HG03457 (cell line): Measurements from ENCODE around the gene LPCAT1.
"Not testable (repeated sequence)": the region's sequence is repeated elsewhere in the genome, so short reads cannot be mapped to it uniquely, and the experiment has no call there.

Experiments used
- ATAC-seq: cut with Tn5 transposase; IDR thresholded peaks from one replicate; pipeline ENCODE4 v1.9.1; 2021; ENCODE audit warnings: moderate number of reproducible peaks; ENCODE audit not compliant: unreplicated experiment

The LPCAT1 gene

DNA sequence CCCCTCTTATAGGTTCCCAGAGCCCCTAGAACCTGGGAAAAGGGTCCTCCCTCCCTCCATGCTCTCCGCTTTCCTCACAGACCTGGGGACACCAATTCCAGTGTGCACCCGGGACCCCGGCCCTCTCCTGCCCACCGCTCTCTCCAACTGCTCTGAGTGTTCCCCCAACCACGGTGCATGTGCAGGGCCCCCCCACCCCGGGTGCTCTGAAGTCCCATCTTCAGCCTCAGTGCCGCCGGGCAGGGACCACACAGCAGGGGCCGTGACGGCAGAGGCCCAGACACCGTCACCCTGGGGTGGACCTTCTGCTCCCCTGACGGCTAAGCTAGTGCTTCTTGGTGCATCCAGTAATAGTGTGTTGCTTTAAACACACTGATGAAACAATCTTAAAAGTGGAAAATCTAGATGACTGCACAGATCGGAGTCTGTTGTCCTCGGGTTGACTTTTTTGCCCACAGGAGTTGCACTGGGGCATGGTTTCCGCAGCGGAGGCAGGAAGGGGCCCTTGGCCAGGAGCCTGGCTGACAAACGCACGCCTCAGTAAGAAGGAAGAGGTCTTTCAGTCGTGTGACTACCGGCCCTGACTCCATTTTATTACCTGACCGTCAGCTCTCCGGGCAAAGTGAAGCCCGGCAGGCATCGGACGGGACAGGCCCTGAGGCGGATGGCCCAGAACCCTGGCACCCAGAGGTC is 42.3 kb downstream of the LPCAT1 start:
- no peak for ATAC-seq

DNA sequence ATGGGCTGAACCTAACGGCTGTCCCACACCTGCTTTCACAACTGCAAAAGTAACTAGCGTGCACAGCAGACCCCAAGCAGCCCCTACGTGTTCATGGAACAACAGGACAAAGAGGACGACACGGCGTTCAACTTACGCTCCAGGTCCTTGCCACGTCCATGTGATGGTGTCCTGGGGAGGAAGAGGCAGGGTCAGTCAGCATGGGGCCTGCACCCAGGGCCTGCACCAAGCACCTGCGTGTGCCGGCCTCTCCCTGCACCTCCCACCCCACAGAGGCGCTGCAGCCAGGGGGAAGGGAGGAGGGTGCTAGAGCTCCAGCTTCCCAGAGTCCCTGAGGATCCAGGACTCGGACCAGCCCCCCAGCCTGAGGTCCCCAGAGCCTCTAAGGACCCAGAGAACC is 43.0 kb downstream of the LPCAT1 start:
- ATAC-seq = no peak

DNA sequence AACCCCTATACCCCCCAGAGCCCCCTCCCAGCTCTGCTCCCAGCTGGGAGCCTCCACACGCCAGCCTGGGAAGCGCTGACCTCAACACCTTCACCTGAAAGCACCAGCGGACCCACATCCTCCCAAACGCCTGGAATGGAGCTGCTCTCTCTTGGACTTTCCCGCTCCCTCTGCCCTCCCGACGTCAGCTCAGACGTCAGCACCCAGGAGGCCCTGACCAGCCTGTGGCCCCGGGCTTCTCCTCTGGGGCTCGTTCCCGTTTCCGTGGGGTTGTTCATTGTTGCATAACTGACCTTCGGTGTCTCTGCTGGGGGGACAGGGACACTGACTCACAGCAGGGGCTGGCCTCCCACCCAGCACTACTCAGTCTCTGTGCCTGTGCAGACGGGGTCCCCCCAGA is 43.5 kb downstream of the LPCAT1 start:
- no peak for ATAC-seq

DNA sequence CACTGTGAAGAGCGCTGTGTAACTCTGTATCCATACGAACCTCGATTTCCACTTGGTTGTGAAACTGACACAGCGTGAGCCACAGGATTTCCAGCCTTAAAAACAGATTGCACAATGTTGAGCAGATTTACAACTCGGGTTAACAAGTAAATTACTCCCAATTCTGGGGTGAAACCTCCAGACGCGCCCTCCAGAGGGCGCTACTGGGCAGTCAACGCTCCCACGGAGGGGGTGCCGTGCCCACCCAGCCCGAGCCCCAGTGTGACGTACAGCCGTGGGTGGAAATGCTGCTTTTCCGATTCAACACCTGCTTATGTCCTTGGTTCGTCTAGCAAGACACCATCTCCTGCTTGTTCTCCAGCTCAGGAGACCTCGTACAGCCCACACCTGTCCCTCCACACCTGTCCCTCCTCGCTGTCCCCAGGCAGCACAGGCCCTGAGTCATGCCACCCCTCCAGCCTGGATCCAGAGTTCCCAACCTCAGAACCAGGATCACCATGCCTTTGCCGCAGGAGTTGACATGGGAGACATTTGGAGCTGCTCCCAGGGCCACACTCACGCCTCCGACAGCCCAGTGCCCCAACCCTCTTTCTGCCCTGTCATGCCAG is 44.1 kb downstream of the LPCAT1 start:
- no peak for ATAC-seq

DNA sequence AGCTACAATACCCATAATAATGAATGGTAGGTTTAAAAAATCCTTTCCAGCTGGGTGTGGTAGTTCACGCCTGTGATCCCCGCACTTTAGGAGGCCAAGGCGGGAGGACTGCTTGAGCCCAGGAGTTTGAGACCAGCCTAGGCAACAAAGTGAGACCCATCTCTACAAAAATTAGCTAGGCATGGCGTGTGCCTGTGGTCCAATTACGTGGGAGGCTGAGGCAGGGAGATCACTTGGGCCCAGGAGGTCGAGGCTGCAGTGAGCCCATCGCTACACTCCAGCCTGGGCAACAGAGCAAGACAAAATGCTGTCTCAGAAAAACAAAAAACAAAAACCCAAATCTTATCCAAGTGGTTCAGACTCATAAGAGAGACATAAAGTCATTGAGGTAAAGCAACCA is 44.7 kb downstream of the LPCAT1 start:
- no peak for ATAC-seq

DNA sequence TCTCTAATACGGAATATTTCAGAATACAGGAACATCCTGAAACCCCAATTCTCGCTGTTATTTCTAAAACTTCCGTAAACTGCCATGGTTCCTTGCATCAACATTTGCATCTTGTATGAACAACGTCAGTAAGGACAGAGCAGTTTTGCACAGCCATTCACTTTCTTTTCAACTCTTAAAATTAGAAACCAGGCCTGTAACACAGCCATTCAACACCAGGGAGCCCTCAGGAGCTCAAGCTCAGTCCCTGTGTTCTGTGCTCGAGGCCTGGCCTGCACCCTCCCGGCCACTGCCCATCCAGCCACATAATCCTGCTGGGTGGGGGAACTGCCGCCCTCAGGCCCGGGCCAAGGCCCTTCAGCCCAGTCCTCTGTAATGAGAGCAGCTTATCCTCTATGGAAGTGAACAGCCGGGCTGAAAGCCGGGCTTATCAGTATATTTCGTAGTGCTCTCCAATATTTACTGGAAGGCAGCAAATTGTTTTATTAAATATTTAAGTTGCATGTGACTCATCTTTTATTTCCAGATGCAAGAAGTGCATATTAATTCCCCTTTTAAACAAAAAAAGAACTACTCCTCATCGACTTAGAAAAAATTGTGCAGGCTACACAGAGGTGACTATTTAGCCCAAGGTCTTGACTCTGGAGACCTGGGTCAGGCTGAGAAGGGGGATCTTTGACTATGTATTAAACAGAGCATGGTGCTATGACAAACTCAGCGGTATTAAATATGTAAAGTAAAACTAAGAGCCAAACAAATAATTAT is 45.3 kb downstream of the LPCAT1 start:
- no peak for ATAC-seq

DNA sequence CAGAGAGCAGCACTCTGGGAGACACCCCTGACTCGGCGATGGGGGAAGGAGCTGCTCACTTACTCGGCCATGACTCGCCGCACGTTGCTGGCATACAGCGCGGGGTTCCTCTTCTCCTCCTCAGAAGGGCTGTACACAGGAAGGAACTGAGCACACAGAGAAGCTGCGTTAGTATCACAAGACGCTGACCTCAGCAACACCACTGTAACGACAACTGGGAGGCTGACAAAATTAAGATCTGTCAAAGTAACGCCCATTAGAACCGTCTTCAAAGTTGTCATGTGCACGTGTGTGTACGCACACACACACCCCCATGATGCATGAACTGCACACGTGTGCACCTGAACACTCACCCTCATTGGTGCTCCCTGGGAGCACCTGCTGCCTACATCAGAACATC is 46.4 kb downstream of the LPCAT1 start:
- no peak for ATAC-seq

DNA sequence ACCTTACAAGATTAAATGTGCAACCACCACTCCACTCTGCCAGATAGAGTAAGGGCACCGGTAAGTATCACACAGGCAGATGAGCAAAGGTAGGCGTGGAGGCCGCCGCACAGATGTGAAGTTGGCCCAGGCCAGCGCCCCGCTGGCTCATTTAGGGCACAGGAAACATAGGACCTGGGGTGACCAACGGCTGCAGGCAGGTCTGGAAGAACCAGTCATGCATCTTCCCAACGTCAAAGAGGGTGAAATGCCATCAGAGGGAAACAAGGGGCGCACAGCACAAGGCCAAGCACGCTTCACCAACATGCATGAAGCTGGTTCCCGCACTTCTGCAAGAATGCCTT is 46.8 kb downstream of the LPCAT1 start:
- no peak for ATAC-seq

DNA sequence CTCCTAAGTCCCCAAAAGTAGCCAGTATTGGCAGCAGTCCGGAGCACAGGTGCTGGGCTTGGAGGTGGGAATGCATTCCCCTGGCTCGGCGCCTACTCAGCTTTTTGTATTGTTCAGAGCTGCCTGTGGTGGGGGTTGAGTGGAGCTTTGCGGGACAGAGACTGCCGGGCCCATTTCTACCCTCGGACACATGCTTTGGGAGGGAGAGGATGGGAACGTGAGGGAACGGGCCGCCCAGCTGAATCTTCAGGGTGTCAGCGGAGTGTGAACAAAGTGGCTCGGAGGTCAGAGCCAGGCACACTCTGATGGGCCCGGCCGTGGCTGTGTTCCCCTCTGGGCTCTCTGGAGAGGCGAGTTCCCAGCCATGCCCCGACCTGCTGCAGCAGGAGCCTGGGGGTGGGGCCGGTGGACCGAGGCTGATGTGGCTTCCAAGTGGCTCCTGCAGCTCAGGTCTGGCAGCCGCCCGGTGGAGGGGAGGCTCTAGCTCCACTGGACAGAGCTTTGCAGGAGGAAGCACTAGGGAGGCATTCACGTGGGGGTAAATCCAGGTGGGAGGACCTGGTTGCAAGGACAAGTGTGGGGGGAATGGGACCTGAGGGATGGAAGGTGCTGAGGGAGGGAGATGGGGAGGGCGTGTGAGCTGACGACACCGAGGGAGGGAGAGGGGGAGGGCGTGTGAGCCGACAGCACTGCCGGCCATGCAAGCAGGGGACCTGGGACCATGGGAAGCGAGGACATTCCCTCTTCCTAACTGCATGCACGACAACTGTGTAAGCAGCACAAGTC is 47.4 kb downstream of the LPCAT1 start:
- no peak for ATAC-seq

DNA sequence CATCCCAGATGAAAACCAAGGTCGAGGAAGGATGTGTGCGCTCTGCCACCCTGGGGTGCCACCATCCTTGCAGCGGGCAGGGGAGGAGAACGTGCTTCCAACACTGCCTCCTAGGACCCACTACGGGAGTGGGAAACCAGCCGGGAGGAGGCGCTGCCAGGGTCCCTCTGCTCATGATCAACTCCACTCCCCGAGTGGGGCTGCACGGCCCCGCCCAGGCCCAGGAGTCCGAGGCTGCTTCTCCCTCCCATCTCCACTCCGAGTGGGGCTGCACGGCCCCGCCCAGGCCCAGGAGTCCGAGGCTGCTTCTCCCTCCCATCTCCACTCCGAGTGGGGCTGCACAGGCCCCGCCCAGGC is 48.2 kb downstream of the LPCAT1 start:
- ATAC-seq = not testable (repeated sequence)

DNA sequence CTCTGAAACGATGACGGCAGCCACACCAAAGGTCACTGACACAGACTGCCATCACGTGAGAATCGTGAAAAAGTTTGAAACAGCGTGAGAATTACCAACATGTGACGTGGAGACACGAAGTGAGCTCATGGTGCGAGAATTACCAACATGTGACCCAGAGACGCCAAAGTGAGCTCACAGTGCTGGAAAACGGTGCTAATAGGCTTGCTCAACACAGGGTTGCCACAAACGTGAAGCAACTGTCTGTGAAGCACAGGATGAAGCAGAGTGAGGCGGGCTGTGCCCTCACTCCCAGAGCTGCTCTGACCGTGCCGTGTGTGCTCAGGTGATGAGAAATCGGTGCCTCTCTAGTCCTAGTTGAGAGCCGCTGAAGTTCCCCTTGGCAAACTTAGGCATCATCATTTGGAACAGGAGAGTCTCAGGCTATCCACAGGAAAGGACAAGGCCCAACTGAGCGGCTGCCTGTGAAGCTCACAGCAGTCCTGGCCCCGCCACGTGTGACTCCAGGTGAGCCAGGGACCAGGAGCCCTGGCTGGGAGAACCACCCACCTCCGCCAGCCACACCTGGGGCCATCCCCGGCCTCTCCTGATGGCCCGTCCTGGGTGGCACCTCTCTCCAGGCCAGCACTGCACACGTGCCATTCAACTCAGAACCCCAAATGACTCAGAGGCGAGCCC is 48.8 kb downstream of the LPCAT1 start:
- ATAC-seq = no peak

DNA sequence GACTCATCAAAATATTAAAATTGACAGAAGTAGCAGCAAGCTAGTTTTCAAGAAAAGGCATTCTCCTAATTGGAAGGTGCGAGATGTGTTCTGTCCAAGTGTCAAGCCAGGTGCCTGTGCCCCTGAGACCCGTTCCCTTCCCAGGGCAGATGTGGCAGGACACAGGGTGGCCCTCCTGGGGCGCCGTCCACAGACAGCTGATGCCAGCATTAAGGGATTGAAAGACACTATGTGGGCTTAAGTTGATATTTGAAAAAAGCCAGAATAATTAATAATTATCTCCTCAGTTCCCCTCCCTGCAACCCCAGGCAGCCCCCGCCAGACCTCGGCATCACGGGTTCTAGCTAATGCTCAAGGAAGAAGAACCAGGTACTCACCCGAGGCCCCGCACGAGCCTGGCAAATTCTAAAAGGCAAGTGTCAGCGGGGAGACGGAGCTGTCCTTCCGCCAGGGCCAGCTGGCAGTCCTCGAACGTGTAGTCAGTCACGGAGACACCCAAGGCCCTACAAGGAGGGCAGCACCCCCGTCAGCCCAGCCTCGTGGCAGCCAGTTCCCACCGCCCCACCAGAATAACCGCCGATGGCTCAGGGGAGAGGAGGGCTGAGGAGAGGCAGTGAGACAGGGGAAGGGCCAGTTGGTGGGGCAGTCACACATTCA is 49.4 kb downstream of the LPCAT1 start:
- ATAC-seq = no peak

DNA sequence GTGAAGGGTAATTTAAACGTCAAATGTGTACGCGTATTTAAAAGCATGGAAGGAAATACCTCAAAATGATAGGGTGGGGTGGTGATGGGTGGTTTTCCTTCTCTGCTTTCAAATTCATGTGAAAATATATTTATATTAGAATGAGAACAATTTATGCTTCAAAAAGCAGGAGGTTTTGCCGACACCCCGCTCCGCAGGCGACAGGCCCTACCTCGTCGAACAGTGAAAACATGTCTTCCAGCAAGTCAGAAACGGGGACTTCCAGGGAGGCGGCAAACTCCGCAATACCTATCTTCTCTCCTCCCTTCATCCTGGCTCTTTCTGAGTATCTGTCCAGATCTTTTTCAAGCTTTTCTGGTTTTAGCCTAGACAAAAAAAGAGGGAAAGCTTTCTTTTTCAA is 50.0 kb downstream of the LPCAT1 start:
- ATAC-seq = no peak

DNA sequence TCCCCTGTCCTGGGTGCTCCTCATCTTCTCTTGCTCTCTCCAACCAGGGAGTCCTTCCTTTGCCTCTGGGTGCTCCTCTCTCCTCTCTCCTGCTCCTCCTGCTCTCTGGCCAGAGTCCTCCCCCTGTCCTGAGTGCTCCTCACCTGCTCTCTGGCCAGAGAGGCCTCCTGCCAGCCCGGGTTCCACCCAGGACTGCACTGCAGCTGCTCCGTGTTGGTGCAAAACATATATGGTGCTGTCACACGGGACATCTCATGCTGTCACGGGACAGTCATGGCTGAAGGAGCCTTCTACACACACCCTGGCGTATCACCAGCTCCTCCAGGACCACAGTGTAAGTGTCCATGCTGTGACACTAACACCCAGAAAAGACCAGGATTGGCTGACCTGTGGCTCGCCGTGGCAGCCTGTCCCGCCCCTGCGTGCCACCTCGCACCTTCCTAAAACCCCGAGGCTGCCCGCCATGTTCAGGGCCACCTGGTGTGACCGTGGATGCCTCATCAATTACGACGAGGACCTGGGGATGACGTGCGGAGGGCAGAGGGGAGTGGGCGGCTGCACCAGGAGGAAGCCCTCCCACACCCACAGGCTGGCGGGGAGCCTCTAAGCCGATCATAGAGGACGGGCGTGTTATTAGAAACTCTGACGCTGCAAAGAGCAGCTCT is 50.7 kb downstream of the LPCAT1 start:
- ATAC-seq = no peak

DNA sequence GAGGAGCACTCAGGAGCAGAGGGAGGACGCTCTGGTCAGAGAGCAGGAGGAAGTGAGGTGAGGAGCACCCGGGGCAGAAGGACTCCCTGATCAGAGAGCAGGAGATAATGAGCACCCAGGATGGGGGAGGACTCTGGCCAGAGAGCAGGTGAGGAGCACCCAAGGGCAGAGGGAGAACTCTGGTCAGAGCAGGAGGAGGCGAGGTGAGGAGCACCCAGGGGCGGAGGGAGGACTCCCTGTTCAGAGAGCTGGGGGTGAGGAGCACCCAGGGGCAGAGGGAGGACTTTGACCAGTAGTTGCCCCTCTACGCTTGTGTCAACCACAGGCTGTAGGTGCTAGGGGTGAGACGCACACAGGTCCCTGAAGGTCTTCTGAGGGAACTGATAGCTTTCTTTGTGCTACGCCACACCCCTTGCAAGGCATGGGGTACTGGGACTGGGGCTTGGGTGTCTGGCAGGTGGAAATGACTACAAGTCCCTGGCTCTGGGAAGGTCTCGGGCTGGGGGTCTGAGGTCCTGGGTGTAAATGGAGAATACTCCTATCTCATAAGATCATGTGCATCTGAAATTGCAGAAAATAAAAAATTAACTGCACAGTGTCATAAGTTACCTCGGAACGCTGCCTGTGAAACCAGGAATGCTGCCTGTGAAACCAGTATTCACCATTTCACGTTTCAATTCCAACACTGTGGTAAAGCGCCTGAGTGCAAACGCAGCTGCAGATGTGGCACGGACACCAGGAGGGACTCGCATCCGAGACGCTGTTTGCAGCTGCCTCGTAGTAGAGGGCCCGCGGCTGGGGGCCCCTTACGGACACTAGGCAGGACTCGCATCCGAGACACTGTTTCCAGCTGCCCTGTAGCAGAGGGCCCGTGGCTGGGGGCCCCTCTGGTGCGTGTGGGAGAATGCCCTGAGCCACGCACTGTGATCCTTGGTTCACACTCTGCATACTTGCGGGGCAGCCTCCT is 51.5 kb downstream of the LPCAT1 start:
- no peak for ATAC-seq

DNA sequence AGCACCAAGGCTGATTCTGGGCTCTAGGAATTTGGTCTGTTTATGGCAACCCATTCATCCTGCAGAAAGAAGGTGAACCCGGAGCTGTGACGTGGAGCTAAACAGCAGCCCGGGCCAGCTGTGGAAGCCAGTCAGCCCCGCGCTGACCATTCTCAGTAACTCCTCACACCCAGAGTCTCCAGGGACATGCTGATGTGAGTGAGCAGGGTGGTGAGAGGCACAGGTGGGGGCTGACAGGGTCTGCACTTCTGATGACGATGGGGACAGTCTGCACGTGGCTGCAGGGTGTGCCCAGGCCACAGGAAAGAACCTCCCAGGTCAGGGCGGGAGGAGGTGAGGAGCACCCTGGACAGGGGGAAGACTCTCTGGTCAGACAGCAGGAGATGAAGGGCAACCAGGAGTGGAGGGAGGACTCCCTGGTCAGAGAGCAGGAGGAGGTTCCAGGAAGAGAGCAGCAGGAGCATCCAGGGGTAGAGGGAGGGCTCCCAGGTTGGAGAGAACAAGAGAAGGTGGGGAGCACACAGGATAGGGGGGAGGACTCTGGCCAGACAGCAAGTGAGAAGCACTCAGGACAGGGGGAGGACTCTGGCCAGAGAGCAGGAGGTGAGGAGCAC is 52.4 kb downstream of the LPCAT1 start:
- no peak for ATAC-seq

DNA sequence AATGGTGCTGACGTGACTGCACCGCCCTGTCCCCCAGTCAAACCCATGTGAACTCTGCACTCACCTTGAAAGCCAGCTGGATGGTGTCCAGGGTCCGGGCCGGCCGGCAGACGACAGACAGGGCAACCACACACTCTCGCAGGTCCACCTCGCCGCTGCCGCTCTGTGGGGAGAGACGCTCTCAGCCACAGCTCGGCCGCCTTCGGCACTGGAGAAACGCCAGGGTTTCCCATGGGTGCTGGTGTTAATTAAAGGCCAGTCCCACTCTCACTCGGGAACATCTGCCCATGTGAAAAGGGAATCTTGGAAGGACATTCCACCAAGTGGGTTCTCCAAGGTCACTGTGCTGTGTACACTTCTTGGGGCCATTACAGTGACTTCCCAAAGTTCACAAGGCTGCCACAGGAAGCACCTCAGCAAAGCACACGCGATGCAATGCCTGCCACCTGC is 53.0 kb downstream of the LPCAT1 start:
- no peak for ATAC-seq
